Smooth muscle cell (in vitro differentiated cells): ENCODE measurements around the gene CNGB1. TPM values are rescaled to one million over a fixed set of nuclear protein-coding genes. Genes with fewer than 3 reads are reported as not detected.

Experiments
- DNase-seq: peaks from one replicate; lab custom pipeline; 2025; ENCODE audit not compliant: unreplicated experiment; lab: John Stamatoyannopoulos, UW
- H2AFZ ChIP-seq: fragments of 200-600 bp; sonication (generic); 2 replicates; pipeline ENCODE4 v1.6.0; 2016; ENCODE audit warnings: antibody characterized with exemption, low read depth, mild to moderate bottlenecking
- H3F3A ChIP-seq: fragments of 200-600 bp; sonication (generic); 2 replicates; pipeline ENCODE4 v1.6.0; 2017; ENCODE audit warnings: antibody characterized with exemption, low read depth
- H3K27ac ChIP-seq: fragments of 200-600 bp; sonication (generic); 2 replicates; pipeline ENCODE4 v1.5.1; 2016; ENCODE audit warnings: low read depth, mild to moderate bottlenecking
- H3K27me3 ChIP-seq: fragments of 200-600 bp; sonication (generic); 2 replicates; pipeline ENCODE4 v1.6.1; 2016; ENCODE audit warnings: low read depth, mild to moderate bottlenecking
- H3K36me3 ChIP-seq: fragments of 200-600 bp; sonication (generic); 2 replicates; pipeline ENCODE4 v1.5.1; 2016; ENCODE audit warnings: low read depth
- H3K4me1 ChIP-seq: fragments of 200-600 bp; sonication (generic); 2 replicates; pipeline ENCODE4 v1.5.1; 2016; ENCODE audit warnings: low read depth
- H3K4me2 ChIP-seq: fragments of 200-600 bp; sonication (generic); 2 replicates; pipeline ENCODE4 v1.6.0; 2016; ENCODE audit warnings: mild to moderate bottlenecking
- H3K4me3 ChIP-seq: fragments of 200-600 bp; sonication (generic); 2 replicates; pipeline ENCODE4 v1.5.1; 2016; ENCODE audit warnings: mild to moderate bottlenecking
- H3K79me2 ChIP-seq: fragments of 200-600 bp; sonication (generic); 2 replicates; pipeline ENCODE4 v1.6.0; 2016; ENCODE audit warnings: low read depth, mild to moderate bottlenecking
- H3K9ac ChIP-seq: fragments of 200-600 bp; sonication (generic); 2 replicates; pipeline ENCODE4 v1.6.0; 2016; ENCODE audit warnings: low read depth
- H3K9me3 ChIP-seq: fragments of 200-600 bp; sonication (generic); replicated peaks from 2 replicates; pipeline ENCODE4 v1.5.1; 2016; ENCODE audit warnings: low read depth
- H4K20me1 ChIP-seq: fragments of 200-600 bp; sonication (generic); 2 replicates; pipeline ENCODE4 v1.6.0; 2016; ENCODE audit warnings: low read depth
- CTCF ChIP-seq: fragments of 200-600 bp; sonication (generic); IDR thresholded peaks from 2 replicates; pipeline ENCODE4 v1.5.1; 2017; ENCODE audit warnings: borderline replicate concordance, mild to moderate bottlenecking, antibody characterized with exemption; ENCODE audit not compliant: insufficient read depth, poor library complexity, severe bottlenecking
- WGBS: methylation state at CpG from one replicate; pipeline ENCODE4 v1.1.7; 2016; ENCODE audit warnings: low lambda C conversion rate; 5-methylcytosine and 5-hydroxymethylcytosine counted together
- polyA plus RNA-seq: library from polyadenylated mRNA; unstranded; fragments of >200 nt; fragmentation: Nextera tagmentation; extraction: Ambion mirVana; gene quantifications from 2 replicates; pipeline ENCODE4 v1.2.1, GENCODE V29; 2016
- total RNA-seq: library from RNA; depleted of rRNA; stranded (reverse); fragments of >200 nt; gene quantifications from 2 replicates; pipeline ENCODE4 v1.2.3, GENCODE V29; 2014

Gene CNGB1
- total and polyA plus RNA-seq, 2 experiments from 2014 or later: not detected

GRCh38 chr16:57900796-57901479 lies 70.0 kb downstream of the CNGB1 start:
- H3K27ac ChIP-seq: no peak overlapping the region
- H3K9me3 ChIP-seq: no peaks in the 10 kb centered on the region
- H3K4me3 ChIP-seq: no peak overlapping the region
- no peaks in the 10 kb centered on the region for H3F3A ChIP-seq
- no peak overlapping the region for H2AFZ ChIP-seq
- no peak for DNase-seq
- no peaks in the 10 kb centered on the region for H3K27me3 ChIP-seq
- no peaks in the 10 kb centered on the region for H3K36me3 ChIP-seq
- no peaks in the 10 kb centered on the region for H3K4me1 ChIP-seq
- no peak overlapping the region for H3K4me2 ChIP-seq
- H3K9ac ChIP-seq: no peak overlapping the region
- WGBS: 87% methylated on average over 11 of the region's 11 CpGs
- H3K79me2 ChIP-seq: no peaks in the 10 kb centered on the region
- no peak for TF ChIP-seq CTCF
- H4K20me1 ChIP-seq: no peaks in the 10 kb centered on the region

GRCh38 chr16:57899771-57900661 lies 70.9 kb downstream of the CNGB1 start:
- peak; percentile 92 for TF ChIP-seq CTCF
- H3K36me3 ChIP-seq: no peaks in the 10 kb centered on the region
- peak; percentile 25 for DNase-seq
- no peaks in the 10 kb centered on the region for H3K79me2 ChIP-seq
- H3K4me1 ChIP-seq: no peaks in the 10 kb centered on the region
- H3K27ac ChIP-seq: no peak overlapping the region
- H3F3A ChIP-seq: no peaks in the 10 kb centered on the region
- H3K9me3 ChIP-seq: no peaks in the 10 kb centered on the region
- no peak overlapping the region for H3K4me2 ChIP-seq
- WGBS: 46% methylated on average over 12 of the region's 12 CpGs
- no peak overlapping the region for H2AFZ ChIP-seq
- H3K4me3 ChIP-seq: no peak overlapping the region
- no peak overlapping the region for H3K9ac ChIP-seq
- no peaks in the 10 kb centered on the region for H3K27me3 ChIP-seq
- no peaks in the 10 kb centered on the region for H4K20me1 ChIP-seq

GRCh38 chr16:57898961-57899360 lies 72.0 kb downstream of the CNGB1 start:
- Histone ChIP-seq H3K79me2 (no peaks in the 10 kb centered on the region), H3K36me3 (no peaks in the 10 kb centered on the region), H3K9ac (no peak overlapping the region), H3K4me1 (no peaks in the 10 kb centered on the region), H3K27me3 (no peaks in the 10 kb centered on the region), H3K9me3 (no peaks in the 10 kb centered on the region), H4K20me1 (no peaks in the 10 kb centered on the region), H3F3A (no peaks in the 10 kb centered on the region), H3K4me2 (no peak overlapping the region), H2AFZ (no peak overlapping the region), H3K27ac (no peak overlapping the region), H3K4me3 (no peak overlapping the region)
- 81% methylated on average over 5 of the region's 5 CpGs for WGBS
- no peak for DNase-seq
- TF ChIP-seq CTCF: no peak
